GM21526 (cell line): Measurements from ENCODE around the gene EIF4H.
"Not testable (repeated sequence)": the region's sequence is repeated elsewhere in the genome, so short reads cannot be mapped to it uniquely, and the experiment has no call there.

Source experiments
- ATAC-seq: cut with Tn5 transposase; IDR thresholded peaks from one replicate; pipeline ENCODE4 v1.9.1; 2021; ENCODE audit warnings: moderate library complexity; ENCODE audit not compliant: unreplicated experiment, low FRiP score

Gene EIF4H

GRCh38 chr7:74173866-74174605 is at the start of gene EIF4H:
Gene EIF4H (plus strand): TSS chr7:74174356. CDS start chr7:74174384, 28 bp downstream.
- ATAC-seq: peak; percentile 63

DNA sequence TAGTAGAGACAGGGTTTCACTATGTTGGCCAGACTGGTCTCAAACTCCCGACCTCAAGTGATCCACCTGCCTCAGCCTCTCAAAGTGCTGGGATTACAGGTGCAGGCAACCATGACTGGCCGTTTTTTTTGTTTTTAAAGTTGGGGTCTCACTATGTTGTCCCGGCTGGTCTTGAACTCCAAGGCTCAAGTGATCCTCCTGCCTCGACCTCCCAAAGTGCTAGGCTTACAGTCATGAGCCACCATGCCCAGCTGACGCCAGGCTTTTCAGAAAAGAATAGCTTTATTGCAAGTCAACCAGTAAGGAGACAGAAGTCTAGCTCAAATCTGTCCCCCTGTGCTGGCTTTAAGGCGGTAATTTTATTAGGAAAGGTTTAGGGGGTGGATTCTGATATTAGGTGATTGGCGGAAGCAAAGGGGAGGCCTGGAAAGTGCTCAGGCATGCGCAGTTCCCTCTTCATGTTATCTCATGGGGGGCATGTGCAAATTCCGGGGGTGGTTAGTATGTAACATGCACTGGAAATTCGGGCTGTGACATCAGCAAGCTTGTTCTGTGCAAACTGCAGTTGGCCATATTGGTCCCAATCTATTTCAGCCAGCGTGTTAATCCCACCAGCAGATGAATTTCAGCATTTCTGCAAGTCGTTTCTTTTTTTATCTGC is 47.8 kb upstream of the EIF4H start:
- ATAC-seq: no peak

DNA sequence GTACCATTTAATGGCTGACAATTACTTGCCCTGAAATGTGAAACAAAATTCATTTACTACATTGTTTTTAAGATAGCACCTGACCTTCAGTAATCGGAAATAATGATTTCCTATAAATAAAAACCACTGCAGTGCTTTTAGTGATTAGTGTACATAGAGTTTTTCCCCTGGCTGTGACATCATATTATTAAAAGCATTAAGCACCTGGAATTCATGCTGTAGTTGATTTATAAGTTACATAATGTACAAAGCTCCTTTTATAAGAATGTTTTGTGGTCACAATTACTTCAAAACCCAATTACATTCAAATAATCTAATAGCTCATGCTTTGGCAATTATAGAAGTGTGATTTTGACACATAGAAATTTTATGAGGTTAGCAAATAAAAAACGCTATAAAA is 44.3 kb upstream of the EIF4H start:
- ATAC-seq: no peak

- ATAC-seq: no peak
These were observed 43.6 kb upstream of the EIF4H start for GRCh38 chr7:74130518-74130917.

- no peak for ATAC-seq
These were observed 40.0 kb upstream of the EIF4H start for GRCh38 chr7:74134117-74134620.

DNA sequence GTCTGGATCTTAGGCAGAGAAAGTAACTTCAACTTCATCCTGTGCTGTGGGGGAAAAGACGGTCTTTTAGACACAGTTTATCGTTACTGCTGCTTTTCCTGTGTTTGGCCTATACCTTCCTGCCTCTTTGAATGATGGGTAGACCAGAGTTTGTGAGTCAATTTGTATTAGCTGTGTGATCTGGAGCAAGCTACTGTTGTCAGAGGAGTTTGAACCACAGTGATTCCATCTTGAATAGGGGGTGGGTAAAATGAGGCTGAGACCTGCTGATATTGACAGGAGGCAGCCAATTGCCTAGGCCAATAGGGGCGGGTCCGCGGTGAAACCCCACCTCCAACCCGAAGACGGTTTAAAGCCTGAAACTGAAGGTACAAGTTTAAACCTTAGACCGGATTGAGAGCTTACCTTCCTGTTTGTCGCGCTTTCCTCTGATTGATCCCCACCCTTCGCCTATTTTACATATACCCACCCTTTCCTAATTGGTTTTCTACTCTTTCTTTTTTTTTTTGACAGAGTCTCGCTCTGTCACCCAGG is 35.8 kb upstream of the EIF4H start:
- no peak for ATAC-seq

- ATAC-seq: no peak
These were observed 35.0 kb upstream of the EIF4H start for GRCh38 chr7:74138945-74139843.

- no peak for ATAC-seq
These were observed 32.5 kb upstream of the EIF4H start for GRCh38 chr7:74141705-74142104.

GRCh38 chr7:74143383-74143782 is 30.8 kb upstream of the EIF4H start:
- ATAC-seq: no peak

- ATAC-seq: no peak
These were observed 25.7 kb upstream of the EIF4H start for GRCh38 chr7:74148491-74148890.

- no peak for ATAC-seq
These were observed 25.1 kb upstream of the EIF4H start for GRCh38 chr7:74149071-74149470.

DNA sequence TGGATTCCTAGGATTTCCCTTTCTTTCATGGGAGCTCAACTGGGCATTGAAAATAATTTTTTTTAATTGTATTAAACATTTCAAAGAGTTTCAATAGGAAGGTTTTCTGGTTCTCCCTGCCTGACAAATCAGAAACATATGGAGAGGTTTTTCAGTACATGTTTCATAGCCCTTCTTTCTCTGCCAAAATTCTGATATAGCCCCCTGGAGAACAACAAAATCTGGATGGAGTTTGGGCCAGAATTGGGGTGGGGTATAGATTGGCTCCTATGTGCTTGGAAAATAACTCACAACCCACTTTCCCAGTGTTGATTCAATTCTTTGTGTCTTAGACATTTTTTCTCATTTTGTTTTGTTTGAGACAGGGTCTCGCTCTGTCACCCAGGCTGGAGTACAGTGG is 24.6 kb upstream of the EIF4H start:
- no peak for ATAC-seq

GRCh38 chr7:74153736-74154135 is 20.4 kb upstream of the EIF4H start:
- ATAC-seq: no peak

DNA sequence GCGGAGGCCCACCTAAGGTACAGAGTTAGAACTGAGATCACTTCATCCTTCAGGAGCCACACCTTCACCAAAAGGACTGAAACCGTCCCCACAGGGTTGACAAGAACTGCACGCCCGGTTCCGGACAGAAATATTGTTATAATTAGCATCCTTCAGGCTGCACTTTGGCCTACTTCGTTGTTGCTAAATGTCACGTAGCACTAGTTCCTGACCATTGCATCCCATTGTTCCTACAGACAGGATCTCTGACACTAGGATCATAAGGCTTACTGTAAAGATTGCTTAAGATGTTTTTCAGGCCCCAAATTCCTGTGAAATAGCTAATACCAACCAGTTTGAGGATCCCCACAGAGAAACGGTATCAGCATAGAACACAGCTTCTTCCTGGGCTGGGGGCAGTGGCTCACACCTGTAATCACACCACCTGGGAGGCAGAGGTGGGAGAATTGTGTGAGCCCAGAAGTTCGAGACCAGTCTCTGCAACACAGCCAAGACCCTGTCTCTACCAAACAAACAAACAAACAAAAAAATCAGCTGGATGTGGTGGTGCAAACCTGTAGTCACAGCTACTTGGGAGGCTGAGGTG is 18.3 kb upstream of the EIF4H start:
- ATAC-seq: no peak

DNA sequence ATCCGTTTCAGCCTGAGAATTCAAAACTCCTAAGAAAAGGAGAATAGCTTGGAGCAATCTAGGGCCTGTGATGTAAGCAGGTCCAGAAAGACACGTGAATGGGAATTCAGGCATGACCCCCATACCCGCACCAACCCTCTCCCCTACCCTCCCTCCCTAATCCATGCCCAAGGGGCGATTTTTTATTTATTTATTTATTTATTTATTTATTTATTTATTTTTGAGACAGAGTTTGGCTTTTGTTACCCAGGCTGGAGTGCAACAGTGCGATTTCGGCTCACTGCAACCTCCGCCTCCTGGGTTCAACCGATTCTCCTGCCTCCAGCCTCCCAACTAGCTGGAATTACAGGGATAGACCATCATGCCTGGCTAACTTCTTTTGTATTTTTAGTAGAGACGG is 16.6 kb upstream of the EIF4H start:
- no peak for ATAC-seq

- ATAC-seq: no peak
These were observed 9.1 kb upstream of the EIF4H start for GRCh38 chr7:74164985-74165456.

DNA sequence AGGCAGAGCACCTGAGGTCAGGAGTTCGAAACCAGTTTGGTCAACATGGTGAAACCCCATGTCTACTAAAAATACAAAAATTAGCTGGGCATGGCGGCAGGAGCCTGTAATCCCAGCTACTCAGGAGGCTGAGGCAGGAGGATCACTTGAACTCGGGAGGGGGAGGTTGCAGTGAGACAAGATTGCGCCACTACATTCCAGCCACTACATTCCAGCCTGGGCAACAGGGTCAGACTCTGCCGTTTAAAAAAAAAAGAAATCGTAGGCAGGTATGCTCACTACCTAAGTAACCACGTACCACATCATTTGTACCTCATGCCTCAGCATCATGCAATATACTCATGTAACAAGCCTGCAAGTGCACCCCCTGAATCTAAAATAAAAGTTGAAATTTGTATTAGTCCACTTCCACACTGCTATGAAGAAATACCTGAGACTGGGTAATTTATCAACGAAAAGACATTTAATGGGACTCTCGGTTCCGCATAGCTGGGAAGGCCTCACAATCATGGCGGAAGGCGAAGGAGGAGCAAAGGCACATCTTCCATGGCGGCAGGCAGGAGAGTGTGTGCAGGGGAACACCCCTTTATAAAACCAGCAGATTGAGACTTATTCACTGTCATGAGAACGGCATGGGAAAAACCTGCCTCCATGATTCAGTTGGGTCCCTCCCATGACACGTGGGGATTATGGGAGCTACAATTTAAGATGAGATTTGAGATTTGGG is 8.1 kb upstream of the EIF4H start:
- ATAC-seq: no peak

DNA sequence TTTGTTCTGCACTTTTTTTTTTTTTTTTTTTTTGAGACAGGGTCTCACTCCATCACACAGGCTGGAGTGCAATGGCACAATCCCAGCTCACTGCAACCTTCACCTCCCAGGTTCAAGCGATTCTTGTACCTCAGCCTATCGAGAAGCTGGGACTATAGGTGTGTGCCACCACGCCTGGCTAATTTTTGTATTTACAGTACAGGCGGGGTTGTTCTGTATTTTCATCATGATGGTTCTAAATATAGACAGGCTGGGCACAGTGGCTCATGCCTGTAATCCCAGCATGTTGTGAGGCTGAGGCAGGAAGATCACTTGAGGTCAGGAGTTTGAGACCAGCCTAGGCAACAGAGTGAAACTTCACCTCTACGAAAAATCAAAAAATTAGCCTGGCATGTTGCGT is 6.8 kb upstream of the EIF4H start:
- ATAC-seq: not testable (repeated sequence)

DNA sequence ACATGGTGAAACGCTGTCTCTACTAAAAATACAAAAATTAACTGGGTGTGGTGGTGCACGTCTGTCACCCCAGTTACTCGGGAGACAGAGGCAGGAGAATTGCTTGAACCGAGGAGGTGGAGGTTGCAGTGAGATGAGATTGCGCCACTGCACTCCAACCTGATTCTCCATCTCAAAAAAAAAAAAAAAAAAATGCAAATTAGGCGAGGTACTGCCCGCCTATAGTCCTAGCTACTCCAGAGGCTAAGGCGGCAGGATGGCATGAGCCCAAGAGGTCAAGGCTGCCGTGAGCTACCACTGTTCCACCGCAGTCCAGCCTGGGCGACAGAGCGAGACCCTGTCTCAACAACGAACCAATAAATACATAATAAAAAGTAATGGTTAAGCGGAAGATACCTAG is 1.1 kb upstream of the EIF4H start:
- ATAC-seq: no peak

GRCh38 chr7:74173491-74173865 is 678 bp upstream of the EIF4H start:
- ATAC-seq: peak; percentile 1
